PFSK-1 (cell line): ENCODE results near the gene RASL10B.

ENCODE experiments used
- FOXP2 ChIP-seq: optimal IDR thresholded peaks from 2 replicates; pipeline ENCODE3; 2011; ENCODE audit warnings: borderline replicate concordance, control low read depth, inconsistent platforms; ENCODE audit not compliant: insufficient read depth; ENCODE audit errors: extremely low read length, extremely low read depth
- POLR2AphosphoS5 ChIP-seq: IDR thresholded peaks from 2 replicates; pipeline ENCODE4 v1.6.1; 2012; ENCODE audit warnings: low read depth, mild to moderate bottlenecking, control low read depth, low read length, moderate library complexity
- REST ChIP-seq, 2 experiments: IDR thresholded peaks; 2 replicates each; pipeline versions ENCODE4 v1.6.1 to v1.8.0; 2011 to 2012; ENCODE audit warnings: low read depth in 2 of 2, low read length in 2 of 2, control low read depth in 1 of 2, inconsistent platforms in 1 of 2, mild to moderate bottlenecking in 1 of 2, moderate library complexity in 1 of 2; ENCODE audit not compliant: insufficient read depth in 1 of 2
- SIN3A ChIP-seq: IDR thresholded peaks from 2 replicates; pipeline ENCODE4 v1.6.1; 2012; ENCODE audit warnings: mild to moderate bottlenecking, low read length, moderate library complexity, borderline replicate concordance; ENCODE audit not compliant: insufficient read depth
- TAF1 ChIP-seq: IDR thresholded peaks from 2 replicates; pipeline ENCODE4 v1.6.1; 2012; ENCODE audit warnings: low read length, control low read depth, borderline replicate concordance; ENCODE audit not compliant: insufficient read depth

- TF ChIP-seq TAF1 = no peak
- no peak for TF ChIP-seq POLR2AphosphoS5
- TF ChIP-seq FOXP2 = no peak
- TF ChIP-seq REST (IDR thresholded peaks at IDR 0.05; ENCODE audit: insufficient read depth in 1 of 2, low read depth in 2 of 2, low read length in 2 of 2) = no peak
- TF ChIP-seq SIN3A = no peak
These were observed 1.9 kb downstream of the RASL10B start for GRCh38 chr17:35733366-35733765.
